ENCODE measurements around the gene SRY.
"Not testable (repeated sequence)": the region's sequence is repeated elsewhere in the genome, so short reads cannot be mapped to it uniquely, and the experiment has no call there.

Gene SRY

DNA sequence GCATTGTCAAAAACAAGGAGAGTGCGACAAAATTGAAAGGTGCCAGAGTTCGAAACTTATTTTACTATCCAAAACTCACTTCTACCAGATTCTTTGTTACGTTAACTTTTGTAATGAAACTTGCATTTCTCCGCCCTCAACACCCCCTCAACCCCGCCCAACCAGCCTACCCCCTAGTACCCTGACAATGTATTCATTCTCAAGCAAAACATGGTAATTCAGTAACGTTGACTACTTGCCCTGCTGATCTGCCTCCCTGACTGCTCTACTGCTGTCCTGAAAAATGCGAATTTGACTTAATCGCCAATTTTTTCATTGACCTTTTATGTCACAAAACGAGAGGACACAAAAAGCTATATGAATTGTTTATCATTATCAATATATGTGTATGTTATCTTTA lies at the start of gene SRY:
Gene SRY, minus strand, starts transcription at position 83 of the 400 bp plus-strand sequence. Its CDS starts 79 bp downstream, at position 4.
- no peak for DNase-seq

DNA sequence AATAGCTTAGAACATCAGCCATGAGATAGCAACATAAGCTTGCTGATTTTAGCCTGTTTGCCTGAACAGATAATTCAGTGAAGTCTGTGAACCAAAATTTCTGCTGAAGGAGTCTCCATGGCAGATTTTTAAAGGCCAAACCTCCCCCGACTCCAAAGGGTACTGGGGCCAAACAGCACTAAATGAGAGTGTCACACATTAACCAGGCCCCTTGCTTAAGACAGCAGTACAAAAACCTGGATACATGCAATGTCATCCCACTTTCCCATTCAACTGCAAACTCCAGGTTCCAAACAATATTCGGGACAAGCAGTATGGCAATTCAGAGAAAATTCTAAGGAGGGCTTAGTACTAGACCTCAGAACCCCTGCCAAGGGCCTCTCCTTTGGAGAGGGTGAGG lies 49.6 kb upstream of the SRY start:
- DNase-seq, result no peak

DNA sequence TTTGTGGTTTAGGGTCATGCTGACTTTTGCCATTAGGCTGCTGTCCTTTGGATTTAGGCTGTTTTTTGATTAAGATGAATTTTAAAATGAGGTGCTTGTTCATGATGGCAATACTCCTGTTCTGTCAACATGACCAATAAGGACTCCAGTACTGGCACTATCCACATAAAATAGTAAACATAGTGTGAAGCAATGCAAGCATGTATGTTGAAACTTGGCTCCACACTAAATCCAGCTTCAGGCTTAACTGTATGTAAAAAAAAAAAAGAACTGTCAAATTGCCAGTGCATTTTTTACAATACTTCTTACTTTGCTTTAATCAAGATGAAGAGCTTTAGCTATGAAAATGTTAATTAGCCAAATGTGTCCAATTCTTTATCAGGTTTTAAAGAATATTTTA lies 47.7 kb upstream of the SRY start:
- no peak for DNase-seq

DNA sequence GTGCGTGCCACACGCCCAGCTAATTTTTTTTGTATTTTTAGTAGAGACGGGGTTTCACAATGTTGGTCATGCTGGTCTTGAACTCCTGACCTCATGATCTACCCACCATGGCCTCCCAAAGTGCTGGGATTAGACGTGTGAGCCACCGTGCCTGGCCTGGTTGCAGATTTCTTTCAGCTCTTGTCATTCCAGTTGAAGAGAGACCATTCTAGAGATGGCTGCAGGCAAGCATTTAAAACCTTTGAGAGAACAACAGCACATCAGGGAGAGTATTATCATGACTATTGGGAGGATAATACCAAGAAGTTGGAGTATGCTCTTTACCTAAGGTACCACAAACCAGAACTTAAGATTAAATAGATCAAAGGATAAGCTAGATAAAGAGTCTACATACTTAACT lies 41.0 kb upstream of the SRY start:
- DNase-seq, result no peak

DNA sequence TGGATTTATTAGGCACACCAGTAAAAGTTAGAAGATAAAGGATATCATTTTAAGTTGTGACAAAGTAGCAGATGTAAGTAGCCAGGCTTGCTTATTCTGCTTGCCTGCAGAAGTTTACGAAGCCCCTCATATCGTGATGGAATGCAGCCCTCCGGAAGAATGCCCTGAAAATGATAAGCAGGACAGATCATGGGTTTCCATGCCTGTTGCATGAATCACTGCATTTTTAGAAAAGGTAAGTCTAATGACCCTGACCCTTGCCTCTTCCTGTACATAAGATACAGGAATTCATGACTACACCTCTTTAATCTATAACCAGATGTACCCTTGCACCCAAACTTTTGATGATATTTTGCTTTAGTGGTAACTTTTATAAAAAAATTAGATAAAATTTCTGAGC lies 37.0 kb upstream of the SRY start:
- no peak for DNase-seq

DNA sequence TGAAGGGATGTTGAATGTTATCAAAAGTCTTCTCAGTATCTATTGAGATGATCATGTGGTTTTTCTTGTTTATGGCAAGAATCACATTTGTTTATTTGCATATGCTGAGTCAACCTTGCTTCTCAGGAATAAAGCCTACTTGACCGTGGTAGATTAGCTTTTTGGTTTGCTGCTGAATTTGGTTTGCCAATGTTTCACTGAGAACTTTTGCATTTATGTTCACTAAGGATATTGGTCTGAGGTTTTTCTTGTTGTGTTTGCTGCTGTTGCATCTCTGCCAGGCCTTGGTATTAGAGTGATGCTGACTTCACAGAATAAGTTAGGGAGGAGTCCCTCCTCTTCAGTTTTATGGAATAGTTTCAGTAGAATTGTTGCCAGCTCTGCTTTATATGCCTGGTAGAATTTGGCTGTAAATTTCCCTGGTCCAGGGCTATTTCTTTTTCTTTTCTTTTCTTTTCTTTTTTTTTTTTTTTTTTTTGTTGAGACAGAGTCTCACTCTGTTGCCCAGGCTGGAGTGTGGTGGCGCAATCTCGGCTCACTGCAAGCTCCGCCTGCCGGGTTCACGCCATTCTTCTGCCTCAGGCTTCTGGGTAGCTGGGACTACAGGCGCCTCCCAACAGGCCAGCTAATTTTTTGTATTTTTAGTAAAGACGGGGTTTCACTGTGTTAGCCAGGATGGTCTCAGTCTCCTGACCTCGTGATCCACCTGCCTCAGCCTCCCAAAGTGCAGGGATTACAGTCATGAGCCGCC lies 29.8 kb upstream of the SRY start:
- not testable (repeated sequence) for DNase-seq

DNA sequence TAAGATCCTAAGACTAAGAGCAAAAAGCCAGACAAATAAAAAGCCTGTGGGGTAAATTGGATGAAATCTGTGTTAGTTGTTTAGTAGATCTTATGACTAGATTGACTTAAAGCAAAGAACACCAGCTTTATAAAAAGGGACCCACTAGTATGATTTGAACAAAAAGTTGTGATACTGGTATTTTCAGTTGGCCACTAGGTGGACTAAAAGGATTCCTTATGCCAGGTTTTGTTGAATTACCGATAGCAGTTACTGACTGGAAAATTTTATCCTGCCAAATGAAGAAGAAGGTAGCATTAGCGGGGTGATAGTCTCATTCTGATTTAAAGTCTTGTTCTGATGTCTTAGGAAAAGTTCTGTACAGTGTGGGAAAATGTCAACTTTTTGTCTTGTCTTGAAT lies 12.8 kb upstream of the SRY start:
- DNase-seq, result no peak

DNA sequence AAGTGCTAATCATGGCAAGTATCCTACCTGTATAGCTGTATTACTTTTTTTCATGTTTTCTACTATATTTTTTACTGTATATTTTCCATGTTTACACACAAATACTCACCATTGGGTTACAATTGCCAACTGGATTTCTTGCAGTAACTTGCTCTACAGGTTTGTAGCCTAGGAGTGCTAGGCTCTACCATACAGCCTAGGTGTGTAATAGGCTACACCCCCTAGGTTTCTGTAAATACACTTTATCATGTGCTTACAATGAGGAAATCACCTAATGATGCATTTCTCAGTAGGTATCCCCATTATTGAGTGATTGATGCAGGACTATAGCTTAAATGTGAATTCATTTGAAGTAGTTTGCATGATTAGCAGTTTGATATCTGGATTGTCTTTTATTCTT lies 10.5 kb upstream of the SRY start:
- no peak for DNase-seq

DNA sequence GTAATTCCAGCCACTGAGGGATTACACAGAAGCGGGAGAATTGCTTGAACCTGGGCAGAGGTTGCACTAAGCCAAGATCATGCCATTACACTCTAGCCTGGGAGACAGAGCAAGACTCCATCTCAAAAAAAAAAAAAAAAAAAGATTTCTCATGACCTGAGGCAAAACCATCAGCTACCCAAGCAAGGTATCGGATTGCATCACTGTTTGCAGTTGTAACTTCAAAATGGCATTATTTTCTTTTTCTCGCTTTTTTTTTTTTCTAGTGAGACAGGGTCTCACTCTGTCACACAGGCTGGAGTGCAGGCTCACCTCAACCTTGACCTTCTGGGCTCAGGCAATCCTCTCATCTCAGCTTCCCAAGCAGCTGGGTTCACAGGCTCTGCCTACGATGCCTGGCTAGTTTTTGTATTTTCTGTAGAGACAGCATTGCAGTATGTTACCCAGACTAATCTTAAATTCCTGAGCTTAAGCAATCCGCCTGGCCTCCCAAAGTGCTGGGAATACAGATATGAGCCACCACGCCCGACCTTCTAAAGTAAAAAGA lies 9.6 kb upstream of the SRY start:
- no peak for DNase-seq

DNA sequence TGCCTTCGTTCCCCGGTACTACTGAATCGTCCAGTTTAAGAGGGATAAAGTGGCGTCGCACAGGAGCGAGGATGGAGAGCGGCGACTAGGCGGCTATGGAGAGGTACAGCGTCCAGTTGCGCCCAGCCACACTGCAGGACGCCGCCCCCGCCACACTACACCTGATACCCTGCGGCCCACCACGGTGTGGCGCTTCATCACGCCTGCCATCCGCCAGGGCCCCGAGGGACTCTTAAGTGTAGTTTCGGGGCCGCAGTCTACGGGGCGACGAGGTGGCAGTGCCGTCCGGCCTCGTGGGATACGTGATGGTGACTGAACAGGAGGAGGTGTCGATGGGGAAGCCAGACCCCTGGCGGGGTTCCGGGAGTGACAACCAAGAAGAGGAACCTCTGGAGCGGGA lies 2.3 kb upstream of the SRY start:
- DNase-seq, result no peak

DNA sequence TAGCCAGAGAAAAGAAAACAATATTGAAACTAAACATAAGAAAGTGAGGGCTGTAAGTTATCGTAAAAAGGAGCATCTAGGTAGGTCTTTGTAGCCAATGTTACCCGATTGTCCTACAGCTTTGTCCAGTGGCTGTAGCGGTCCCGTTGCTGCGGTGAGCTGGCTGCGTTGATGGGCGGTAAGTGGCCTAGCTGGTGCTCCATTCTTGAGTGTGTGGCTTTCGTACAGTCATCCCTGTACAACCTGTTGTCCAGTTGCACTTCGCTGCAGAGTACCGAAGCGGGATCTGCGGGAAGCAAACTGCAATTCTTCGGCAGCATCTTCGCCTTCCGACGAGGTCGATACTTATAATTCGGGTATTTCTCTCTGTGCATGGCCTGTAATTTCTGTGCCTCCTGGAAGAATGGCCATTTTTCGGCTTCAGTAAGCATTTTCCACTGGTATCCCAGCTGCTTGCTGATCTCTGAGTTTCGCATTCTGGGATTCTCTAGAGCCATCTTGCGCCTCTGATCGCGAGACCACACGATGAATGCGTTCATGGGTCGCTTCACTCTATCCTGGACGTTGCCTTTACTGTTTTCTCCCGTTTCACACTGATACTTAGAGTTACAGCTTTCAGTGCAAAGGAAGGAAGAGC lies 488 bp downstream of the SRY start:
- no peak for DNase-seq

Measured in activated CD4-positive, alpha-beta T cell treated with anti-CD3 and anti-CD28 coated beads, Interleukin-2, amount 50 U/mL, for 1 hour (primary cell).